Subcutaneous abdominal adipose tissue (tissue), 5 donors: ENCODE data around the gene NBPF12.
"Not testable (repeated sequence)": the region's sequence is repeated elsewhere in the genome, so short reads cannot be mapped to it uniquely, and the experiment has no call there.

ENCODE experiments used
- H3K27ac ChIP-seq: one replicate; pipeline ENCODE4 v1.7.0; 2013; ENCODE audit warnings: low read depth, mild to moderate bottlenecking, inconsistent platforms, low read length, moderate library complexity
- H3K27me3 ChIP-seq, 5 donors: one replicate each; pipeline ENCODE4 v1.7.0; 2013; ENCODE audit warnings: low read length in 5 of 5, inconsistent platforms in 1 of 5; ENCODE audit not compliant: control insufficient read depth in 5 of 5, insufficient read depth in 4 of 5
- H3K36me3 ChIP-seq, 5 donors: one replicate each; pipeline ENCODE4 v1.7.0; 2013; ENCODE audit warnings: low read length in 5 of 5; ENCODE audit not compliant: control insufficient read depth in 5 of 5, insufficient read depth in 5 of 5
- H3K4me1 ChIP-seq, 5 donors: one replicate each; pipeline ENCODE4 v1.7.0; 2013; ENCODE audit warnings: low read length in 5 of 5, mild to moderate bottlenecking in 3 of 5, moderate library complexity in 1 of 5; ENCODE audit not compliant: control insufficient read depth in 5 of 5, insufficient read depth in 5 of 5
- H3K4me3 ChIP-seq, 5 donors: one replicate each; pipeline ENCODE4 v1.7.0; 2013; ENCODE audit warnings: low read length in 5 of 5, low read depth in 1 of 5
- H3K9ac ChIP-seq, 5 donors: one replicate each; pipeline ENCODE4 v1.7.0; 2013; ENCODE audit warnings: low read length in 5 of 5, mild to moderate bottlenecking in 4 of 5, moderate library complexity in 3 of 5
- H3K9me3 ChIP-seq, 5 donors: one replicate each; pipeline ENCODE4 v1.7.0; 2013; ENCODE audit warnings: low read length in 5 of 5; ENCODE audit not compliant: control insufficient read depth in 5 of 5
- donor health status: healthy.
- donor health status: healthy.
- donor health status: healthy.
- donor health status: healthy.
- donor health status: healthy.

Gene NBPF12

DNA sequence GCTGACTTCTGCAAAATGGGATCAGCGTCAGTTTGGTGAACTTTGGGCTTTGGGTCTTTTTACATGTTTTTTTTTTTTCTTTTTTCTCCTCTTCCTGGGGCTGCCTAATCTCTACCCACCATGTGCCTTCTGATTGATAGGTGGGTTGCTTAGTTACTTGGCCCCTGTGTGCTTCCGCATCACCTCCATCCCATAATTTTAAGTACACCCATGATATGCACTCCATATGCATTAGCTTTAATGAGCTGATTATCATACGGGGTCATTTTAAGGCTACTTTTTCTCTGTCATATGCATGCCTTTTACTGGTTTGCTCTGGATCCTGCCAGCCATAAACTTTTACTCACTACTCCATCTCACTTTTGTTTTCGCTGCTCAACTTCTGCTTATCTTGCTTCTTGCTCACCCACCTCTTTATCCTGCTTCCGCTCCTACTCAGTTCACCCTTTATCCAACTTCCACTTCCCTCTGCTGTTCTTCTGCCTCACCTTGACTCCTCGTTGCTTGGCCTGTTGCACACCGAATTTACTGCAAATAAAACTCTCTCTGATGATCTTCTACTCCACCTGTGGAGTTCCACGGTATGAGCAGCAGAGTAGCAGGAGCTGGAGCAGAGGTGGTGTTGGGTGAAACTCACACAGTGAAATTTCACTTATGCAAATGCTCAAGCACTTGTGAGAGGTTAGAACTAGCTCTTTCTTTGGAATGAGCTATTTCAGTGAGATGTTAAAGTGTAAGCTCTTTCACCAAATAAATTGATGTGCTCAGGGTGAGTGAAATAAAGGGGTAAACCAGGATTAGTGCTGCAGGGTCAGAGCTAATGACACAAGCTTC lies 3.5 kb upstream of the NBPF12 start:
- H3K27ac ChIP-seq, H3K4me3 ChIP-seq, H3K9ac ChIP-seq, H3K36me3 ChIP-seq, H3K27me3 ChIP-seq, H3K9me3 ChIP-seq, H3K4me1 ChIP-seq: not testable (repeated sequence)

DNA sequence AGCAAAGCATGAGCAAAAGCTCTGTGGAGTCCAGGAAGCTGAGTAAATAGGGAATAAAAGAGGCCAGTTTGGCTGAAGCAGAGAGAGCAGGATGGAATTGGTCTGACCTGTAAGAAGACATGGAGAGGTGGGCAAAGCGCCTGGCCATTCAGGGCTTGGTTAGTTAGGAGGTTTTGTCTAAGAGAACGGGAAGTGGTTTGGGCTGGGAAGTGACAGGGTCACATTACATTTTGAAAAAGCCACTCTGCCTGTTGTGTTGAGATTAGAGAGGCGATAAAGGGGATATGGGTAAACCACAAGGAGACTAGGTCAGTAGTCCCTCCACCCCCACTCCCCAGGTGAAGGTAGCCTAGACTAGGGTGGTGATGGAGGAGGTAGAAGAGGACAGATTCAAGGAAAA lies 662 bp upstream of the NBPF12 start:
- H3K27ac ChIP-seq, H3K27me3 ChIP-seq, H3K9ac ChIP-seq, H3K4me1 ChIP-seq, H3K4me3 ChIP-seq, H3K9me3 ChIP-seq, H3K36me3 ChIP-seq: not testable (repeated sequence)

DNA sequence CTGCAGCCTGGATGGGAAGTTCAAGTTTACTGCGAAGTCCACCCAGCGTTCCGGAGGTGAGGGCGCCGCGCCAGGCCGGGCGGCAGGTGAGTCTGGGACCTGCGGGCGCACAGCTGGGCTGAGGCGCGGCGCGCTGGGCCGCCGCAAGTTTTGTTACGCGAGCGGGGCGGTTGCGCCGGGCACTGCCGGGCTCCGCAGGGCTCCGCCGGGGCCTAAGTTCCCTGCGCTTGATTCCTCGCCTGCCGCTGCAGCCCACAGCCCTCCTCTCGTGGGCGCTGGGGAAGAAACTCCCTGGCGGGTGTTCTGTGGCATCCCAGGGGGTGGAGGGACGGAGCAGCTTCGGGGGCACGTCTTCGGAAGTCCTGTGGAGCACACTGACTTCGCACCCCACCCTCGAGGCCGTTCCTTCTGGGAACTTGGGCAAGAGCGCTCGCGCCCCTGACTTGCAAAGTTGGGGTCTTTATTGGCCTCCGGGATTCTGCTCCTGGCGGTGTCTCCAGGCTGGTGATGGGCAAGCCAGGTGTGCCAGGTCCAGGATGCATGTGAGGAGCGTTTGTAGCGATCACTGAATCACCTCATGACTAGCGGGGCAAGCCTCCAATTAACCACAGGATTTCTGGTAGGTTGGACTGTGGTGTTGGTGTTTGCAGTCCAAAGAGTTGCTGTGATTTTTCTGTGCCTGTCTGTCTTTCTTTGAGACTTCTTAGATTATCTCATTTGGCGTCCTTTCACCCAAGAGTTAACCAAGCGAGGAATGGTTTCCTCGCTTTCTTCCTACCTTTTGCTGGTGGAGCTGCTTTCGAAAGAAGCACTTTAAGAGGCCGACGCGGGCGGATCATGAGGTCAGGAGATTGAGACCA lies 1.0 kb downstream of the NBPF12 start:
- not testable (repeated sequence) for H3K36me3 ChIP-seq, H3K4me1 ChIP-seq, H3K9me3 ChIP-seq, H3K27me3 ChIP-seq
- peak overlapping the region in 4 of 5 donors; percentile 53 to 78 (median 72) for H3K9ac ChIP-seq
- peak overlapping the region; percentile 57 for H3K27ac ChIP-seq
- peak overlapping the region; percentile 65 to 81 (median 71) for H3K4me3 ChIP-seq

GRCh38 chr1:146940293-146940692 lies 2.2 kb downstream of the NBPF12 start:
- not testable (repeated sequence) for H3K27me3 ChIP-seq, H3K36me3 ChIP-seq, H3K9ac ChIP-seq, H3K27ac ChIP-seq, H3K4me1 ChIP-seq, H3K4me3 ChIP-seq, H3K9me3 ChIP-seq

- H3K27ac ChIP-seq, H3K9ac ChIP-seq: not testable (repeated sequence)
These were observed 5.3 kb downstream of the NBPF12 start for GRCh38 chr1:146943342-146943886.

GRCh38 chr1:146948127-146948526 lies 10.0 kb downstream of the NBPF12 start:
- H3K9ac ChIP-seq, H3K4me3 ChIP-seq, H3K9me3 ChIP-seq, H3K27me3 ChIP-seq, H3K4me1 ChIP-seq, H3K27ac ChIP-seq: not testable (repeated sequence)
- peaks cover 0 to 20% (median 2%) of the 10 kb centered on the region in 5 donors for H3K36me3 ChIP-seq

More at GRCh38 chr1:146943342-146943886, 5.3 kb downstream of the NBPF12 start:
- not testable (repeated sequence) for H3K9me3 ChIP-seq, H3K36me3 ChIP-seq, H3K27me3 ChIP-seq, H3K4me1 ChIP-seq, H3K4me3 ChIP-seq

- peaks cover 0 to 24% (median 3%) of the 10 kb centered on the region in 5 donors for H3K36me3 ChIP-seq
- not testable (repeated sequence) for H3K9me3 ChIP-seq, H3K27ac ChIP-seq, H3K27me3 ChIP-seq, H3K4me1 ChIP-seq, H3K4me3 ChIP-seq, H3K9ac ChIP-seq
These were observed 26.2 kb downstream of the NBPF12 start for GRCh38 chr1:146964340-146964739.

DNA sequence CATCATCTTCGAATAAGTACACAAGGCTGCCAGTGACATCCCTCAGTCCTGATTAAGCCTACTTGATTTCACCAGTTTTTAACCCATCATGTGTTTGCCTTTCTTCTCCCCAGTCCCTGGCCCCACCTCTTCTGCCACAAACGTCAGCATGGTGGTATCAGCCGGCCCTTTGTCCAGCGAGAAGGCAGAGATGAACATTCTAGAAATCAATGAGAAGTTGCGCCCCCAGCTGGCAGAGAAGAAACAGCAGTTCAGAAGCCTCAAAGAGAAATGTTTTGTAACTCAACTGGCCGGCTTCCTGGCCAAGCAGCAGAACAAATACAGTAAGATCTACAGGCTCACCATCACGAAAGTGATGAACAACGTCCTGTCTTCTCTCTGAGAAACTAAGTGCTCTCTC lies 28.2 kb downstream of the NBPF12 start:
- peaks cover 0 to 35% (median 6%) of the 10 kb centered on the region in 5 donors for H3K36me3 ChIP-seq
- not testable (repeated sequence) for H3K27ac ChIP-seq, H3K4me1 ChIP-seq, H3K27me3 ChIP-seq, H3K4me3 ChIP-seq, H3K9me3 ChIP-seq, H3K9ac ChIP-seq

- H3K36me3 ChIP-seq, result peaks cover 0 to 23% (median 3%) of the 10 kb centered on the region in 5 donors
- not testable (repeated sequence) for H3K9ac ChIP-seq, H3K9me3 ChIP-seq, H3K27ac ChIP-seq, H3K27me3 ChIP-seq, H3K4me1 ChIP-seq, H3K4me3 ChIP-seq
These were observed 32.5 kb downstream of the NBPF12 start for GRCh38 chr1:146970656-146971055.

DNA sequence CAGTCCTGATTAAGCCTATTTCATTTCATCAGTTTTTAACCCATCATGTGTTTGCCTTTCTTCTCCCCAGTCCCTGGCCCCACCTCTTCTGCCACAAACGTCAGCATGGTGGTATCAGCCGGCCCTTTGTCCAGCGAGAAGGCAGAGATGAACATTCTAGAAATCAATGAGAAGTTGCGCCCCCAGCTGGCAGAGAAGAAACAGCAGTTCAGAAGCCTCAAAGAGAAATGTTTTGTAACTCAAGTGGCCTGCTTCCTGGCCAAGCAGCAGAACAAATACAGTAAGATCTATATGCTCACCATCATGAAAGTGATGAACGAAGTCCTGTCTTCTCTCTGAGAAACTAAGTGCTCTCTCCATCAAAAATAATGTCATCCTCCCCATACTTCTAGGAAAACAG lies 34.6 kb downstream of the NBPF12 start:
- H3K27me3 ChIP-seq, H3K27ac ChIP-seq, H3K4me1 ChIP-seq, H3K9me3 ChIP-seq, H3K4me3 ChIP-seq, H3K9ac ChIP-seq: not testable (repeated sequence)
- peaks cover 0 to 24% (median 5%) of the 10 kb centered on the region in 5 donors for H3K36me3 ChIP-seq
